ENCODE data around the gene MTMR10. TPM values are rescaled to one million over a fixed set of nuclear protein-coding genes. Genes with fewer than 3 reads are reported as not detected.

MTMR10 gene
- total RNA-seq, 1 experiment from 2014 or later: 7.6 TPM

DNA sequence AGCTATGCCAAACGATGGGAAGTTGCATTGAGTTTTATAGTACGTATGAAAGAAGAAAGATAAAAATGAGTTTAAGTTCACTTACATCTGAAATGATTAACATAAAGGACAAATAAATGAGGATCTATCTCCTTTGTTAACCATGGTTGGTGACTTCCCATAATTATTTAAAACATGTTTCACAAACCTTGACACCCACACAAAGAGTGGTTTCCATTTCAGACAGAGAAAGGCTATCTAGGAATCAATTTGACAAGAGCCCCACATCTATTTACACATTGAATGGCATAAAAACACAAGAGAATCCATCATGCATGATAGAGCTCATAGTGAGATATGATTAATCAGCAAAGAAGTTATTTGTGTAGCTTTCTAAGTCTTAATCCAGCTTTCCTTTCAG lies 14.2 kb upstream of the MTMR10 start:
- POLR2A ChIA-PET (ENCODE audit: unreplicated experiment): no interaction called here
- TF ChIP-seq EZH2phosphoT487 (IDR thresholded peaks at IDR 0.05; ENCODE audit: borderline replicate concordance, low read length): no peak
- no peak for TF ChIP-seq CTCF (conservative IDR thresholded peaks at IDR 0.05; ENCODE audit: low read depth, low read length)
- TF ChIP-seq EZH2 (IDR thresholded peaks at IDR 0.05; ENCODE audit: low read length, unreplicated experiment): no peak
- intact Hi-C loops (cut with micrococcal nuclease): loop anchor here (5.0 kb wide), 1 partner anchor 107 kb away; no protein-coding TSS in a partner anchor
- Histone ChIP-seq H3K9me3 (ENCODE audit: low read length) (no peaks in the 10 kb centered on the region), H3K9ac (ENCODE audit: low read length) (no peak overlapping the region), H3F3A (ENCODE audit: low read length, unreplicated experiment) (no peaks in the 10 kb centered on the region), H3K27me3 (ENCODE audit: low read length) (peaks cover 60% of the 10 kb centered on the region), H3K4me2 (ENCODE audit: low read length) (no peak overlapping the region), H2AFZ (ENCODE audit: low read length) (no peak overlapping the region), H4K20me1 (ENCODE audit: low read length) (no peaks in the 10 kb centered on the region), H3K4me3 (ENCODE audit: low read length) (no peak overlapping the region), H3K9me2 (replicated peaks; ENCODE audit: low read length) (no peaks in the 10 kb centered on the region), H3K79me2 (ENCODE audit: low read length) (no peaks in the 10 kb centered on the region), H3K4me1 (ENCODE audit: insufficient read depth, low read length) (no peaks in the 10 kb centered on the region), H3K36me3 (ENCODE audit: low read depth, low read length) (no peaks in the 10 kb centered on the region), H3K27ac (ENCODE audit: low read length) (no peak overlapping the region)
- CTCF ChIA-PET: no interaction called here
- no peak for DNase-seq
- BruUV-seq (replicated peaks): no TSS peak
- ATAC-seq: no peak

- DNase-seq: no peak
- H4K20me1 ChIP-seq (ENCODE audit: low read length): no peaks in the 10 kb centered on the region
- no peak overlapping the region for H3K4me2 ChIP-seq (ENCODE audit: low read length)
- TF ChIP-seq EZH2 (IDR thresholded peaks at IDR 0.05; ENCODE audit: low read length, unreplicated experiment): no peak
- no peak for TF ChIP-seq CTCF (conservative IDR thresholded peaks at IDR 0.05; ENCODE audit: low read depth, low read length)
- no peak for TF ChIP-seq EZH2phosphoT487 (IDR thresholded peaks at IDR 0.05; ENCODE audit: borderline replicate concordance, low read length)
- H3K27ac ChIP-seq (ENCODE audit: low read length): no peak overlapping the region
- ATAC-seq: no peak
- no peak overlapping the region for H3K9ac ChIP-seq (ENCODE audit: low read length)
- no peaks in the 10 kb centered on the region for H3F3A ChIP-seq (ENCODE audit: low read length, unreplicated experiment)
- peaks cover 71% of the 10 kb centered on the region for H3K27me3 ChIP-seq (ENCODE audit: low read length)
- no TSS peak for BruUV-seq (replicated peaks)
- H3K9me3 ChIP-seq (ENCODE audit: low read length): no peaks in the 10 kb centered on the region
- POLR2A ChIA-PET (ENCODE audit: unreplicated experiment): no interaction called here
- no peaks in the 10 kb centered on the region for H3K36me3 ChIP-seq (ENCODE audit: low read depth, low read length)
- no peak overlapping the region for H3K4me3 ChIP-seq (ENCODE audit: low read length)
- H3K79me2 ChIP-seq (ENCODE audit: low read length): no peaks in the 10 kb centered on the region
- CTCF ChIA-PET: no interaction called here
- H3K4me1 ChIP-seq (ENCODE audit: insufficient read depth, low read length): no peaks in the 10 kb centered on the region
- intact Hi-C loops (cut with micrococcal nuclease): no loop called here
- no peaks in the 10 kb centered on the region for H3K9me2 ChIP-seq (replicated peaks; ENCODE audit: low read length)
- no peak overlapping the region for H2AFZ ChIP-seq (ENCODE audit: low read length)
These were observed 12.8 kb upstream of the MTMR10 start for GRCh38 chr15:31004220-31004733.

GRCh38 chr15:31001702-31002101 lies 10.3 kb upstream of the MTMR10 start:
- TF ChIP-seq EZH2phosphoT487 (IDR thresholded peaks at IDR 0.05; ENCODE audit: borderline replicate concordance, low read length) (no peak), CTCF (conservative IDR thresholded peaks at IDR 0.05; ENCODE audit: low read depth, low read length) (no peak), EZH2 (IDR thresholded peaks at IDR 0.05; ENCODE audit: low read length, unreplicated experiment) (no peak)
- Histone ChIP-seq H3K27me3 (ENCODE audit: low read length) (peaks cover 60% of the 10 kb centered on the region), H3K27ac (ENCODE audit: low read length) (no peak overlapping the region), H3K9me2 (replicated peaks; ENCODE audit: low read length) (no peaks in the 10 kb centered on the region), H2AFZ (ENCODE audit: low read length) (no peak overlapping the region), H3F3A (ENCODE audit: low read length, unreplicated experiment) (no peaks in the 10 kb centered on the region), H3K4me1 (ENCODE audit: insufficient read depth, low read length) (no peaks in the 10 kb centered on the region), H4K20me1 (ENCODE audit: low read length) (no peaks in the 10 kb centered on the region), H3K4me3 (ENCODE audit: low read length) (no peak overlapping the region), H3K9ac (ENCODE audit: low read length) (no peak overlapping the region), H3K9me3 (ENCODE audit: low read length) (no peaks in the 10 kb centered on the region), H3K4me2 (ENCODE audit: low read length) (no peak overlapping the region), H3K79me2 (ENCODE audit: low read length) (no peaks in the 10 kb centered on the region), H3K36me3 (ENCODE audit: low read depth, low read length) (no peaks in the 10 kb centered on the region)
- CTCF ChIA-PET: interaction anchor here (0.6 kb wide), 1 partner anchor 14 kb away, joined by 5 read pairs; no protein-coding TSS in a partner anchor
- no peak for ATAC-seq
- intact Hi-C loops (cut with micrococcal nuclease): no loop called here
- BruUV-seq (replicated peaks): no TSS peak
- DNase-seq: no peak
- POLR2A ChIA-PET (ENCODE audit: unreplicated experiment): no interaction called here

All from PC-3 (cell line).